DND-41 (cell line): ENCODE results near the gene LAMTOR4.
"Not testable (repeated sequence)": the region's sequence is repeated elsewhere in the genome, so short reads cannot be mapped to it uniquely, and the experiment has no call there.

Source experiments
- ATAC-seq: fragments of 200-7000 bp; cut with Tn5 transposase; 3 replicates; pipeline ENCODE4 v1.9.1; 2021; ENCODE audit warnings: low read depth; ENCODE audit not compliant: insufficient read depth
- DNase-seq: peaks from one replicate; pipeline ENCODE4 v3.0.0-alpha.2; 2020
- H2AFZ ChIP-seq: 2 replicates; pipeline ENCODE4 v1.6.0; 2012; ENCODE audit warnings: low read depth, low read length
- H3K27ac ChIP-seq: 2 replicates; pipeline ENCODE4 v1.5.1; 2012; ENCODE audit warnings: low read length, inconsistent platforms
- H3K27me3 ChIP-seq: fragments of 200-600 bp; sonication (generic); 2 replicates; pipeline ENCODE4 v1.6.0; 2012; ENCODE audit warnings: low read length, mild to moderate bottlenecking, inconsistent platforms; ENCODE audit not compliant: insufficient read depth, poor library complexity
- H3K36me3 ChIP-seq: 2 replicates; pipeline ENCODE4 v1.5.1; 2012; ENCODE audit warnings: low read length, inconsistent platforms; ENCODE audit not compliant: insufficient read depth
- H3K4me1 ChIP-seq: 2 replicates; pipeline ENCODE4 v1.5.1; 2012; ENCODE audit warnings: mild to moderate bottlenecking, low read length; ENCODE audit not compliant: insufficient read depth
- H3K4me2 ChIP-seq: 2 replicates; pipeline ENCODE4 v1.6.0; 2012; ENCODE audit warnings: mild to moderate bottlenecking, moderate library complexity, low read length, inconsistent platforms; ENCODE audit not compliant: insufficient read depth
- H3K4me3 ChIP-seq, 2 experiments: fragments of 200-600 bp in 1 of 2; shearing (Covaris generic) in 1 of 2; 2 replicates each; pipeline ENCODE4 v1.5.1; 2012 to 2016; ENCODE audit warnings: inconsistent platforms in 2 of 2, low read length in 2 of 2, mild to moderate bottlenecking in 2 of 2, low read depth in 1 of 2, moderate library complexity in 1 of 2
- H3K79me2 ChIP-seq: 2 replicates; pipeline ENCODE4 v1.6.0; 2012; ENCODE audit warnings: low read length, inconsistent platforms; ENCODE audit not compliant: insufficient read depth
- H3K9ac ChIP-seq: 2 replicates; pipeline ENCODE4 v1.6.0; 2012; ENCODE audit warnings: low read depth, mild to moderate bottlenecking, inconsistent platforms, low read length, moderate library complexity
- H3K9me3 ChIP-seq: 2 replicates; pipeline ENCODE4 v1.5.1; 2012; ENCODE audit warnings: low read length, moderate library complexity, mild to moderate bottlenecking, inconsistent platforms; ENCODE audit not compliant: insufficient read depth, severe bottlenecking
- H4K20me1 ChIP-seq: 2 replicates; pipeline ENCODE4 v1.6.0; 2012; ENCODE audit warnings: low read length; ENCODE audit not compliant: insufficient read depth
- EZH2 ChIP-seq: IDR thresholded peaks from 3 replicates; pipeline ENCODE4 v1.6.1; 2012; ENCODE audit warnings: borderline replicate concordance, low read depth, mild to moderate bottlenecking, moderate library complexity, low read length, inconsistent platforms; ENCODE audit not compliant: severe bottlenecking
- TF ChIP-seq, protein P1 (sequence below): IDR thresholded peaks from 2 replicates; pipeline ENCODE4 v1.5.1; 2012; ENCODE audit warnings: borderline replicate concordance, low read length, moderate library complexity, mild to moderate bottlenecking; ENCODE audit not compliant: poor library complexity, severe bottlenecking; ENCODE audit errors: extremely low read depth

LAMTOR4 gene

DNA sequence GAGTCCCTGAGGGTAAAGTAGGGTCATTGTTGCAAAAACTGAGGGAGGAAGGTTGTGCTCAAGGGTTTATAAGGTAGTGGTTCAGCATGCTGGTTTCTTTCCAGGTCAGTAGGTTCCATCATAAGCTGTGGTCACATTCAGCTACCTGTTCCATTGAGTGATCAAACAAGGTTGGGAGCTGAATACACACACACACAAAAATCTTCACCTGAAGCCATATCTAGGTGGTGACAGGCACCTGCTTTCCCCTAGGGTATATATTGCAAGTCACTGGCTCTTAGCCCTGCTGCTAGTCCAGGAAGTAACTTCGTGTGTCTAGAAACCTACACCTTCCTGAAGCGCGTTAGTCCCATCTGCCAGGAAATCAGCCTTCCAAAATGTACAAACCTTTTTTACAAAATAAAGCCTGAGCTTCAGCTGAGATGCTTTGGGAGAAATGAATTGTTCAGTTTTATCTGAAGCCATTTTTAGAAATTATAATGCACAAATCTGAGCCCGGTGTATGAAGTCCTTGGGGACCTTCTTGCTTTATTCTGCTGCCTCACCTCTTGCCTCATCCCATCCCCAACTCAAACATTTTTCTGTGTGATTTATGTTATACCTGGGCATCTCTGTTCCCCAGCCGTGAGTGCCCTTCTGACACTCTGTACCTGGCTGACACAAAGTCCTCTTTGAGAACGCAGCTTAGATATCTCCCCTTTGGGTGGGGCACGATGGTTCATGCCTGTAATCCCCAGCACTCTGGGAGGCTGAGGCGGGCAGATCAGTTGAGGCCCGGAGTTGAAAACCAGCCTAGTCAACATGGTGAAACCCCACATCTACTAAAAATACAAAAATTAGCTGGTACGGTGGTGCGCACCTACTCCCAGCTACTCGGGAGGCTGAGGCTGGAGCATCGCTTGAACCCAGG is 10.6 kb upstream of the LAMTOR4 start:
- Histone ChIP-seq H4K20me1 (no peaks in the 10 kb centered on the region), H2AFZ (no peak overlapping the region), H3K4me2 (no peak overlapping the region), H3K9me3 (no peaks in the 10 kb centered on the region), H3K27me3 (no peaks in the 10 kb centered on the region), H3K79me2 (no peaks in the 10 kb centered on the region), H3K27ac (no peak overlapping the region), H3K9ac (no peak overlapping the region), H3K4me1 (no peaks in the 10 kb centered on the region), H3K4me3 (no peak overlapping the region), H3K36me3 (no peaks in the 10 kb centered on the region)
- no peak for ATAC-seq
- no peak for DNase-seq
- no peak for TF ChIP-seq EZH2
- TF ChIP-seq, protein P1, sequence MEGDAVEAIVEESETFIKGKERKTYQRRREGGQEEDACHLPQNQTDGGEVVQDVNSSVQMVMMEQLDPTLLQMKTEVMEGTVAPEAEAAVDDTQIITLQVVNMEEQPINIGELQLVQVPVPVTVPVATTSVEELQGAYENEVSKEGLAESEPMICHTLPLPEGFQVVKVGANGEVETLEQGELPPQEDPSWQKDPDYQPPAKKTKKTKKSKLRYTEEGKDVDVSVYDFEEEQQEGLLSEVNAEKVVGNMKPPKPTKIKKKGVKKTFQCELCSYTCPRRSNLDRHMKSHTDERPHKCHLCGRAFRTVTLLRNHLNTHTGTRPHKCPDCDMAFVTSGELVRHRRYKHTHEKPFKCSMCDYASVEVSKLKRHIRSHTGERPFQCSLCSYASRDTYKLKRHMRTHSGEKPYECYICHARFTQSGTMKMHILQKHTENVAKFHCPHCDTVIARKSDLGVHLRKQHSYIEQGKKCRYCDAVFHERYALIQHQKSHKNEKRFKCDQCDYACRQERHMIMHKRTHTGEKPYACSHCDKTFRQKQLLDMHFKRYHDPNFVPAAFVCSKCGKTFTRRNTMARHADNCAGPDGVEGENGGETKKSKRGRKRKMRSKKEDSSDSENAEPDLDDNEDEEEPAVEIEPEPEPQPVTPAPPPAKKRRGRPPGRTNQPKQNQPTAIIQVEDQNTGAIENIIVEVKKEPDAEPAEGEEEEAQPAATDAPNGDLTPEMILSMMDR, result no peak

DNA sequence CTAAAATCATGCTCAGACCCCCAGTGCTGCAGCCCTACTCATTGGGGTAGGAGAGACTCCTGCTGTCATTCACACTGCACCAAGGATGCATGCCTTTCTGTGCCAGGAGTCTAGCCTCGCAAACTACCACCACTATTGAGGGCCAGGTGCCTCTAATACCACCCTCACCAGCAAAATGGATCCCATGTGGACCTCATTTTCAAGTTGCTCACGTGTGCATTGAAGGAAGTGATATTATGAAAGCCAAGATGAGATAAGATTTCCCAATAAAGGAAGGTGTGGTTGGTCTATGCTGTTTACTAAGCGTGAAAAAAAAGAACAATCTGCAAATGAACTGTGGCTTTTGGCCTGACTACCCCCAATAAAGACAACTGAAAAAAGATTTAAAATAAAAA is 7.2 kb upstream of the LAMTOR4 start:
- no peak overlapping the region for H3K4me3 ChIP-seq
- H2AFZ ChIP-seq, result no peak overlapping the region
- H3K27ac ChIP-seq, result no peak overlapping the region
- no peak for DNase-seq
- H3K27me3 ChIP-seq, result no peaks in the 10 kb centered on the region
- no peak for TF ChIP-seq EZH2
- no peaks in the 10 kb centered on the region for H3K36me3 ChIP-seq
- ATAC-seq, result no peak
- H3K79me2 ChIP-seq, result no peaks in the 10 kb centered on the region
- no peaks in the 10 kb centered on the region for H4K20me1 ChIP-seq
- H3K9me3 ChIP-seq, result no peaks in the 10 kb centered on the region
- H3K4me1 ChIP-seq, result no peaks in the 10 kb centered on the region
- no peak overlapping the region for H3K4me2 ChIP-seq
- H3K9ac ChIP-seq, result no peak overlapping the region

DNA sequence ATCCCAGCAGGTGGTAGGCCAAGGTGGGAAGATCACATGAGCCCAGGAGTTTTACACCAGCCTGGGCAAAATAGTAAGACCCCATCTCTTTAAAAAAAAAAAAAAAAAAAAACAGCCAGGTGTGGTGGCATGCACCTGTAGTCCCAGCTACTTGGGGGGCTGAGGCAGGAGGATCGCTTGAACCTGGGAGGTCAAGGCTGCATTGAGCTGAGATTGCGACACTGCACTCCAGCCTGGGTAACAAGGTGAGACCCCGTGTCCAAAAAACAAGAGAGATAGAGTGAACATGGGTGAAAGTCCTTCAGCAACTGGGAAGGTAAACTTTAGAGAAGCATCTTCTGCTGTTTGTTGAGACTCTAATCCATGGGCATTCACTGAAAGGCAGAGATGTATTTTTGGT is 6.3 kb upstream of the LAMTOR4 start:
- DNase-seq, result no peak
- no peak for ATAC-seq
- Histone ChIP-seq H3K9me3 (no peaks in the 10 kb centered on the region), H3K27ac (no peak overlapping the region), H3K4me1 (no peaks in the 10 kb centered on the region), H3K27me3 (no peaks in the 10 kb centered on the region), H3K9ac (no peak overlapping the region), H2AFZ (no peak overlapping the region), H4K20me1 (no peaks in the 10 kb centered on the region), H3K4me3 (no peak overlapping the region), H3K4me2 (no peak overlapping the region), H3K36me3 (no peaks in the 10 kb centered on the region), H3K79me2 (no peaks in the 10 kb centered on the region)
- TF ChIP-seq EZH2, result no peak
- TF ChIP-seq, protein P1, result no peak

DNA sequence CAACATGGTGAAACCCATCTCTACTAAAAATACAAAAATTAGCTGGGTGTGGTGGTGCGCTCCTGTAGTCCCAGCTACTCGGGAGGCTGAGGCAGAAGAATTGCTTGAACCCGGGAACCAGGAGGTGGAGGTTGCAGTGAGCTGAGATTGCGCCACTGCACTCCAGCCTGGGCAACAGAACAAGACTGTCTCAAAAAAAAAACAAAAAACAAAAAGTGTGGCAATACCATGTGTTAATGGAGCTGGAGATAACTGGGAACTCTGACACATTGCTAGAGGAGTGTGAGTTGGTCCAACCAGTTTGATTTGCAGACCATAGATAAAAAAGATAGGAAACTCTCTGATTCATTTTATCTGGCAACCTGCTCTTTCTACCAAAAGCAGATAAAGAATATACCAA is 2.4 kb upstream of the LAMTOR4 start:
- not testable (repeated sequence) for DNase-seq, H2AFZ ChIP-seq, H4K20me1 ChIP-seq, H3K4me2 ChIP-seq, H3K36me3 ChIP-seq, H3K27me3 ChIP-seq, H3K9me3 ChIP-seq, H3K9ac ChIP-seq, H3K4me3 ChIP-seq, H3K27ac ChIP-seq, ATAC-seq
- Histone ChIP-seq H3K4me1 (peaks cover 26% of the 10 kb centered on the region), H3K79me2 (peaks cover 20% of the 10 kb centered on the region)
